Measurements from ENCODE around the gene BRIP1. TPM values are rescaled to one million over a fixed set of nuclear protein-coding genes. Genes with fewer than 3 reads are reported as not detected.

BRIP1 gene

DNA sequence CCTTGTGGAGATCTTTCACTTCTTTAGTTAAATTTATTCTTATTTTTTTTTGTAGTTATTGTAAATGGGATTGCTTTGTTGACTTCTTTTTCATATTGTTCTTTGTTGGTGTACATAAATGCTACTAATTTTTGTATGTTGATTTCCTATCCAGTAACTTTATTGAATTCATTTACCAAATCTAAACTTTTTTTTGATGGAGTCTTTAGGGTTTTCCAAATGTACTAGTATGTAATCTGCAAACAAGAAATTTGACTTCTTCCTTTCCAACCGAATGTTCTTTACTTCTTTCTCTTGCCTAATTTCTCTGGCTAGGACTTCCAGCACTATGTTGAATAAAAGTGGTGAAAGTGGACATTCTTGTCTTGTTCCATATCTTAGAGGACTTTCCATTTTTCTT, 230.5 kb downstream of the BRIP1 start:
- DNase-seq, result no peak

GRCh38 chr17:61631800-61632199, 231.5 kb downstream of the BRIP1 start:
- no peak overlapping the region for H3K18ac ChIP-seq (ENCODE audit: low read length)
- H3K79me2 ChIP-seq (ENCODE audit: control insufficient read depth, insufficient read depth, low read length), result no peaks in the 10 kb centered on the region
- H3K36me3 ChIP-seq (ENCODE audit: control insufficient read depth, insufficient read depth, low read length), result no peaks in the 10 kb centered on the region
- no peak overlapping the region for H2BK5ac ChIP-seq (ENCODE audit: low read length)
- no peaks in the 10 kb centered on the region for H3K79me1 ChIP-seq (ENCODE audit: low read length)
- H2BK120ac ChIP-seq (ENCODE audit: low read depth, low read length), result no peak overlapping the region
- no peak overlapping the region for H3K9ac ChIP-seq (ENCODE audit: low read length)
- no peak overlapping the region for H4K8ac ChIP-seq (ENCODE audit: low read depth, low read length)
- H3K27me3 ChIP-seq (ENCODE audit: insufficient read depth, low read length, poor library complexity), result no peaks in the 10 kb centered on the region
- H3K4me2 ChIP-seq (ENCODE audit: low read length), result no peak overlapping the region
- WGBS (ENCODE audit: extremely low coverage, insufficient coverage, low lambda C conversion rate), result no CpG with 5 or more reads among the region's 1 CpG
- H3K4me3 ChIP-seq (ENCODE audit: low read length), result no peak overlapping the region
- H3K56ac ChIP-seq (ENCODE audit: low read length), result no peak overlapping the region
- no peak overlapping the region for H2AK5ac ChIP-seq (ENCODE audit: low read length)
- H3K4me1 ChIP-seq (ENCODE audit: control insufficient read depth, low read depth, low read length), result no peaks in the 10 kb centered on the region
- H2BK15ac ChIP-seq (replicated peaks; ENCODE audit: low read depth), result no peak overlapping the region
- no peak overlapping the region for H3K4ac ChIP-seq (ENCODE audit: low read depth, low read length)
- DNase-seq, result no peak
- H4K5ac ChIP-seq (ENCODE audit: low read length), result no peak overlapping the region
- no peak overlapping the region for H3K27ac ChIP-seq (ENCODE audit: low read depth, low read length)
- H3K23ac ChIP-seq (ENCODE audit: low read length), result no peak overlapping the region

More for the DNA sequence above, 230.5 kb downstream of the BRIP1 start:
- Histone ChIP-seq H3K9ac (ENCODE audit: low read length) (no peak overlapping the region), H3K4me1 (ENCODE audit: control insufficient read depth, low read depth, low read length) (no peaks in the 10 kb centered on the region), H3K27ac (ENCODE audit: low read depth, low read length) (no peak overlapping the region), H2AK5ac (ENCODE audit: low read length) (no peak overlapping the region), H3K4me3 (ENCODE audit: low read length) (no peak overlapping the region), H3K18ac (ENCODE audit: low read length) (no peak overlapping the region), H3K27me3 (ENCODE audit: insufficient read depth, low read length, poor library complexity) (no peaks in the 10 kb centered on the region), H3K79me2 (ENCODE audit: control insufficient read depth, insufficient read depth, low read length) (no peaks in the 10 kb centered on the region), H2BK5ac (ENCODE audit: low read length) (no peak overlapping the region), H3K79me1 (ENCODE audit: low read length) (no peaks in the 10 kb centered on the region), H3K56ac (ENCODE audit: low read length) (no peak overlapping the region), H4K8ac (ENCODE audit: low read depth, low read length) (no peak overlapping the region), H3K23ac (ENCODE audit: low read length) (no peak overlapping the region), H3K36me3 (ENCODE audit: control insufficient read depth, insufficient read depth, low read length) (no peaks in the 10 kb centered on the region), H4K5ac (ENCODE audit: low read length) (no peak overlapping the region), H3K4me2 (ENCODE audit: low read length) (no peak overlapping the region), H2BK120ac (ENCODE audit: low read depth, low read length) (no peak overlapping the region), H2BK15ac (replicated peaks; ENCODE audit: low read depth) (no peak overlapping the region), H3K4ac (ENCODE audit: low read depth, low read length) (no peak overlapping the region)
- no CpG with 5 or more reads among the region's 1 CpG for WGBS (ENCODE audit: extremely low coverage, insufficient coverage, low lambda C conversion rate)

Small RNA genes within 50 kb of the gene (small RNA-seq; reads per million reads assigned to genes)
- not detected for gene RF00019 (ENCODE audit: insufficient read depth)
